Lung (tissue), 12 donors: ENCODE measurements around the gene SRSF6. TPM values are rescaled to one million over a fixed set of nuclear protein-coding genes. Genes with fewer than 3 reads are reported as not detected.

Experiments
- ATAC-seq: fragments of 200-7000 bp; cut with Tn5 transposase; one replicate; pipeline ENCODE4 v1.9.1; 2020; ENCODE audit warnings: moderate number of reproducible peaks; ENCODE audit not compliant: insufficient read depth, low FRiP score
- DNase-seq, 3 donors: peaks; one replicate each; pipeline ENCODE4 v3.0.0-alpha.2; 2013 to 2017
- H3K27ac ChIP-seq, 2 donors: one replicate each; pipeline ENCODE4 v1.5.1; 2013; ENCODE audit warnings: mild to moderate bottlenecking in 2 of 2, moderate library complexity in 2 of 2, control low read depth in 1 of 2, inconsistent platforms in 1 of 2, low read depth in 1 of 2, low read length in 1 of 2
- H3K27me3 ChIP-seq, 3 donors: one replicate each; pipeline ENCODE4 v1.5.1; 2013; ENCODE audit warnings: low read length in 2 of 3; ENCODE audit not compliant: control insufficient read depth in 3 of 3, insufficient read depth in 3 of 3
- H3K36me3 ChIP-seq, 4 donors: one replicate each; pipeline ENCODE4 v1.5.1; 2013; ENCODE audit warnings: low read length in 4 of 4, mild to moderate bottlenecking in 1 of 4, moderate library complexity in 1 of 4; ENCODE audit not compliant: control insufficient read depth in 4 of 4, insufficient read depth in 4 of 4
- H3K4me1 ChIP-seq, 5 donors: one replicate each; pipeline ENCODE4 v1.5.1; 2013; ENCODE audit warnings: low read length in 5 of 5, mild to moderate bottlenecking in 2 of 5, moderate library complexity in 1 of 5; ENCODE audit not compliant: control insufficient read depth in 5 of 5, insufficient read depth in 5 of 5
- H3K4me3 ChIP-seq: one replicate; pipeline ENCODE4 v1.5.1; 2013; ENCODE audit warnings: mild to moderate bottlenecking, control low read depth, moderate library complexity
- H3K9ac ChIP-seq, 2 donors: one replicate each; pipeline ENCODE4 v1.5.1; 2013; ENCODE audit warnings: low read length in 2 of 2, control low read depth in 1 of 2; ENCODE audit not compliant: insufficient read depth in 1 of 2
- H3K9me3 ChIP-seq, 4 donors: one replicate each; pipeline ENCODE4 v1.5.1; 2013; ENCODE audit warnings: low read length in 3 of 4, mild to moderate bottlenecking in 1 of 4, moderate library complexity in 1 of 4; ENCODE audit not compliant: control insufficient read depth in 4 of 4, insufficient read depth in 3 of 4
- WGBS, 2 donors: extraction: QIAGEN DNeasy Blood & Tissue Kit; methylation state at CpG; one replicate each; pipeline ENCODE4 v1.1.7; 2013; 5-methylcytosine and 5-hydroxymethylcytosine counted together
- polyA plus RNA-seq, 2 donors: library from polyadenylated mRNA; stranded (reverse); fragments of 200-250 nt; gene quantifications; one replicate each; pipeline ENCODE4 v1.2.1, GENCODE V29; 2013
- total RNA-seq, 2 donors: library from RNA; depleted of rRNA in 1 of 2; stranded (reverse); fragments of >200 nt in 1 of 2; gene quantifications; one replicate each; pipeline ENCODE4 v1.2.1, GENCODE V29; 2014 to 2021
- TF ChIP-seq, protein P1 (sequence below): IDR thresholded peaks from 2 replicates; pipeline ENCODE4 v1.5.1; 2012; ENCODE audit warnings: mild to moderate bottlenecking; ENCODE audit errors: control extremely low read depth, extremely low read depth
- donor health status: control.
- donor health status: control.
- donor health status: Bipolar disorder and iron deficiency.
- donor health status: healthy.
- donor health status: DM: yes; HTN: yes; CAD: no.

SRSF6 gene
- total and polyA plus RNA-seq, 4 donors = 61.9 to 102 (median 94.5) TPM

DNA sequence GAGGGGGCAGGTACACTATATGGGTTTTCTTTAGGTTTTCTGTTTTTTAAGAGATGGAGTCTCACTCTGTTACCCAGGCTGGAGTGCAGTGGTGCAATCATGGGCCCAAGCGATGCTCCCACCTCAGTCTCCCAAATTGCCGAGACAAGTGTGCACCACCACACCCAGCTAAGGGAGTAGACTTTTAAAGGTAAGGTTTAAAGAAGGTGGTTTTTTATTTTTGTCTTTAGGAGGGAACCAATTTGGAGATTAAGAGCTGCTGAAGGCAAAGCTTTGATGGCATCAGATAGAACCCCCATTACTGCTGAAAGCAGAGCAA, 7.9 kb downstream of the SRSF6 start:
- H3K4me3 ChIP-seq = no peak overlapping the region
- H3K9ac ChIP-seq = no peak overlapping the region
- no peak for DNase-seq
- no peaks in the 10 kb centered on the region for H3K9me3 ChIP-seq
- peaks cover 15 to 57% (median 27%) of the 10 kb centered on the region in 4 donors for H3K36me3 ChIP-seq
- H3K27ac ChIP-seq = no peak overlapping the region
- WGBS, 2 donors = 100% methylated on average over 2 of the region's 2 CpGs
- H3K4me1 ChIP-seq = peaks cover 0 to 8% (median 0%) of the 10 kb centered on the region in 5 donors
- TF ChIP-seq, protein P1, sequence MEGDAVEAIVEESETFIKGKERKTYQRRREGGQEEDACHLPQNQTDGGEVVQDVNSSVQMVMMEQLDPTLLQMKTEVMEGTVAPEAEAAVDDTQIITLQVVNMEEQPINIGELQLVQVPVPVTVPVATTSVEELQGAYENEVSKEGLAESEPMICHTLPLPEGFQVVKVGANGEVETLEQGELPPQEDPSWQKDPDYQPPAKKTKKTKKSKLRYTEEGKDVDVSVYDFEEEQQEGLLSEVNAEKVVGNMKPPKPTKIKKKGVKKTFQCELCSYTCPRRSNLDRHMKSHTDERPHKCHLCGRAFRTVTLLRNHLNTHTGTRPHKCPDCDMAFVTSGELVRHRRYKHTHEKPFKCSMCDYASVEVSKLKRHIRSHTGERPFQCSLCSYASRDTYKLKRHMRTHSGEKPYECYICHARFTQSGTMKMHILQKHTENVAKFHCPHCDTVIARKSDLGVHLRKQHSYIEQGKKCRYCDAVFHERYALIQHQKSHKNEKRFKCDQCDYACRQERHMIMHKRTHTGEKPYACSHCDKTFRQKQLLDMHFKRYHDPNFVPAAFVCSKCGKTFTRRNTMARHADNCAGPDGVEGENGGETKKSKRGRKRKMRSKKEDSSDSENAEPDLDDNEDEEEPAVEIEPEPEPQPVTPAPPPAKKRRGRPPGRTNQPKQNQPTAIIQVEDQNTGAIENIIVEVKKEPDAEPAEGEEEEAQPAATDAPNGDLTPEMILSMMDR = no peak
- no peaks in the 10 kb centered on the region for H3K27me3 ChIP-seq
- no peak for ATAC-seq

DNA sequence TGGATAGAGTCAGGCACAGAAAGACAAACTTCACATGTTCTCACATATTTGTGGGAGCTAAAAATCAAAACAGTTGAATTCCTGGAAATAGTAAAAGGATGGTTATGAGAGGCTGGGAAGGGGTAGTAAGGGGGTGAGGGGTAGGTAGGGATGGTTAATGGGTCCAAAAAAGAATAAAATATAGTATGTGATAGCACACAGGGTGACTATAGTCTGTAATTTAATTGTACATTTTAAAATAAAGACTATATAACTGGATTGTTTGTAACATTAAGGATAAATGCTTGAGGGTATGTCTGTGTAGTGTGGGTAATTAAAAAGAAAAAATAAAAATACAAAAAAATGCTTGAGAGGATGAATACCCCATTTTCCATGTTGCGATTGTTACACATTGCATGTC, 9.9 kb downstream of the SRSF6 start:
- Histone ChIP-seq H3K9me3 (no peaks in the 10 kb centered on the region), H3K27me3 (no peaks in the 10 kb centered on the region), H3K9ac (no peak overlapping the region), H3K4me1 (peaks cover 0 to 7% (median 0%) of the 10 kb centered on the region in 5 donors), H3K27ac (no peak overlapping the region), H3K36me3 (peaks cover 13 to 39% (median 18%) of the 10 kb centered on the region in 4 donors), H3K4me3 (no peak overlapping the region)
- DNase-seq = no peak
- no peak for ATAC-seq
- 98 to 100% methylated on average over 1 of the region's 1 CpG for WGBS, 2 donors
- TF ChIP-seq, protein P1 = no peak

DNA sequence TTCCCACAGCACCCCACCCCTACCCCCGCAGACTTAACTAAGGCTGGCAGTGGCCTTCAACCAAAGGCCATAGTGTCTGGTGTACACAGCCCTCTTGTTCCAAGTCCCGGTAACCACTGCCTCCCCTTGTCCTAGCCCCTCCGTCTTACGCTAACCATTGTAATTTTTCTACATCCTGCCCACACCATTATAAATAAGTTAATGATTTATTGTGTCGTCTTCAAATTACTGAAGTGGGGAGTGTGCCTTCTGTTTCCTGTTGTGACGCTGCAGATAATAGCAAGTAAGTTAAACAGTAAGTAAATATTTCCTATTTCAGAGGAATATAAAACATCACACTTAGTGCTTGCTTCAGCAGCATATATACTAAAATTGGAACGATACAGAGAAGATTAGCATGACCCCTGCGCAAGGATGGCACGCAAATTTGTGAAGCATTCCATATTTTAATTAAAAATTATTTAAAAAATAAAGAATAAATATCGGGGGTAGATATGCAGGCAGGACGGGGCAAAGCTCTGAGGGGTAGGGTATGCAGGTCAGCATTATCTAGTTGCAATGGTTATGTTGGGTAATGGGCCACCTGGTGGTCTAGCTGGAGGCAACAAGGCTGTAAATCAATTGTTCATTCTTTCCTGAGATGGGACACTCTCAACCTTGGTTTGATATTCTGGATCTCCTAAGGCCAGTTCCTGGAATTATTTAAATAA, 15.1 kb downstream of the SRSF6 start:
- DNase-seq (peak in 1 of 3 donors; percentile 24), ATAC-seq (no peak)
- Histone ChIP-seq H3K27me3 (no peaks in the 10 kb centered on the region), H3K27ac (no peak overlapping the region), H3K4me1 (no peaks in the 10 kb centered on the region), H3K4me3 (no peak overlapping the region), H3K9ac (no peak overlapping the region), H3K36me3 (peaks cover 0 to 6% (median 2%) of the 10 kb centered on the region in 4 donors), H3K9me3 (no peaks in the 10 kb centered on the region)
- TF ChIP-seq, protein P1 = no peak
- WGBS, 2 donors = 46 to 59% methylated on average over 11 of the region's 11 CpGs

DNA sequence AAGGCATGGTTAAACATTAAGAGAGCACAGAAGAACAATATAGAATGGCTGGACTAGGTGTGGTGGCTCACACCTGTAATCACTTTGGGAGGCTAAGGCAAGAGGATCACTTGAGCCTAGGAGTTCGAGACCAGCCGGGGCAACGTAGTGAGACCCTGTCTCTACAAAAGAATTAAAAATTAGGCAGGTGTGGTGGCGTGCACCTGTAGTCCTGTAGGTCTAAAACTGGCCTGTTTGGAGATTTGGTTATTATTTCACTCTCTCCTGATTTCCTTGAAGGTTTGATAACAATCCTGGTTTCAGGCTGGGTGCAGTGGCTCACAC, 15.6 kb downstream of the SRSF6 start:
- 98 to 99% methylated on average over 4 of the region's 4 CpGs for WGBS, 2 donors
- Histone ChIP-seq H3K4me3 (no peak overlapping the region), H3K27ac (no peak overlapping the region), H3K4me1 (no peaks in the 10 kb centered on the region), H3K36me3 (peaks cover 0 to 6% (median 2%) of the 10 kb centered on the region in 4 donors), H3K9ac (no peak overlapping the region), H3K27me3 (no peaks in the 10 kb centered on the region), H3K9me3 (no peaks in the 10 kb centered on the region)
- DNase-seq (no peak), ATAC-seq (no peak)
- TF ChIP-seq, protein P1 = no peak
